GM12872 (cell line): ENCODE measurements around the gene XPO6.

Experiments
- TF ChIP-seq, protein P1 (sequence below): IDR thresholded peaks from 3 replicates; pipeline ENCODE4 v1.5.1; 2011; ENCODE audit warnings: low read depth, mild to moderate bottlenecking, low read length, moderate library complexity; ENCODE audit not compliant: insufficient read depth

Gene XPO6

DNA sequence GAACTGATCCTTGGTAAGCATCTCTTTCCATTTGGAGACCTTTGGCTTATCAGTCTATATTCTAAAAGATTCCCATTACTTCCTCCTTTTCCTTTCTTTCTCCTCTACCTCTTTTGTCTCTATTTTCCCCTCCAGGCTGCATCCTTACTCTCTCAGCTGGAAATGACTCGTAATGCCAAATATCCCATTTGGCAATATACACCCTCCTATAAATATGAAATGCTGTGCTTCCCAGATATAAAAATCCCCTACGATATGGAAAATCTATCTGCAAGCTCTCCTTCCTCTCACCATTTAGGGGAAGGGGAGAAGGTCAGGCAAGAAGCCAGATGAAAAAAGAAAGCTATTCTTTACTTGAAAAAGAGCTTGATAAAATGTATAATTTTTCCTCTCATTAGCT, 39.9 kb downstream of the XPO6 start:
- TF ChIP-seq, protein P1, sequence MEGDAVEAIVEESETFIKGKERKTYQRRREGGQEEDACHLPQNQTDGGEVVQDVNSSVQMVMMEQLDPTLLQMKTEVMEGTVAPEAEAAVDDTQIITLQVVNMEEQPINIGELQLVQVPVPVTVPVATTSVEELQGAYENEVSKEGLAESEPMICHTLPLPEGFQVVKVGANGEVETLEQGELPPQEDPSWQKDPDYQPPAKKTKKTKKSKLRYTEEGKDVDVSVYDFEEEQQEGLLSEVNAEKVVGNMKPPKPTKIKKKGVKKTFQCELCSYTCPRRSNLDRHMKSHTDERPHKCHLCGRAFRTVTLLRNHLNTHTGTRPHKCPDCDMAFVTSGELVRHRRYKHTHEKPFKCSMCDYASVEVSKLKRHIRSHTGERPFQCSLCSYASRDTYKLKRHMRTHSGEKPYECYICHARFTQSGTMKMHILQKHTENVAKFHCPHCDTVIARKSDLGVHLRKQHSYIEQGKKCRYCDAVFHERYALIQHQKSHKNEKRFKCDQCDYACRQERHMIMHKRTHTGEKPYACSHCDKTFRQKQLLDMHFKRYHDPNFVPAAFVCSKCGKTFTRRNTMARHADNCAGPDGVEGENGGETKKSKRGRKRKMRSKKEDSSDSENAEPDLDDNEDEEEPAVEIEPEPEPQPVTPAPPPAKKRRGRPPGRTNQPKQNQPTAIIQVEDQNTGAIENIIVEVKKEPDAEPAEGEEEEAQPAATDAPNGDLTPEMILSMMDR = no peak

DNA sequence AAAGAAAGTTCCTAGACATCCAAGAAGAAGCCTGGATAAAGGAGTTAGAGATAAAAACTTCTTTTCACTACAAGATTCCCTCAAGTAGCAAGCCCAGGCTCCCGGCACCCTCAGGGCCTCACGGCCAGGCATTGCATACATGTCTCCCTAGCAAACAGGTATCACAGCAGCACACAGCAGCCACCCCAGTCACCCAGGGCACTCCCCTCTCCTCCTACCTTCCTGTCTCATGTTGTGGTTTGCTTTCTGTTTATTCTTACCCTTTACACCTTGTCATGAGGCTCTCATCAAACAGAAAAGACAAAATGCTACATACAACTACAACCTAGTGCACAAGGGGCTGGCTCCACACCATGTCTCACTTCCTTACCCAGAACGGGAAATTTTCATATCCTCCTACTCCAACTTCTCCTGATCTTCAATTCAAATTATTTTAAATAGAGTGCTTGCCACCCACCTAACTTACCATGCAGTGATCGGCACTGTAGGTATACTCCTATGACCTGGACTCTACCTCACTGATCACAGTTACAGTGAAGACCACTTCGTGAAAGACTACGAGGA, 42.7 kb downstream of the XPO6 start:
- TF ChIP-seq, protein P1 = no peak

DNA sequence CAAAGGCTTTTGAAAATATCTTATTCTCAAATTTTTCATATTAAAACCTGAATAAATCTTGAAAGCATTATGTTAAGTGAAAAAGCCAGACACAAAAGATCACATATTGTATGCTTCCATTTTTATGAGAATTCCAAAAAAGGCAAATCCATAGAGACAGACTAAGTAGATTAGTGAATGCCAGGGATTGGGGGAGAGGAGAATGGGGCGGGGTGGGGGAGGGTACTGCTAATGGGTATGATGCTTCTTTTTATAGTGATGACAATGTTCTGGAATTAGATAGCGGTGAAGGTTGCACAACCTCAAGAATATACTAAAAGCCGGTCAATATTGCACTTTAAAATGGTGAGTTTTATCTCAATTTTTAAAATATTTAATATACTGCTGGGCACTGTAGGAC, 44.0 kb downstream of the XPO6 start:
- TF ChIP-seq, protein P1 = no peak

DNA sequence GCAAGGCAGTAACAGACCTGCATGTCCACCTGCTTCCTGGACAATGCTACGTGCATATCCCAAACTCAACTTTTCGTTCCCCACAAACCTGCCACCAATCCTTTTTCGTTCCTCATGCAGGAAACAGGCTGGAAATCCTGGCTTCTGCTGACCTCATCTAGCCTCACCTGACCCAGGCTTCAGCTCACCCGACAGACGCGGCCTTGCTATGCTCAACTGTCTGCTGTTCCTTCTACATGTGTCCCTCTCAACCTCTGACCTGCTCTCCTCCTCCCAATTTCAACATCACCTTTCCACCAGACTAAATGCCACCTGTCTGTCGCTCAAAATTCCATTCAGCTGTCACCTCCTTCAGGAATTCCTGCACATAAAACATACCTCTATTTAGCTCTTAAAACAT, 44.5 kb downstream of the XPO6 start:
- TF ChIP-seq, protein P1 = no peak

DNA sequence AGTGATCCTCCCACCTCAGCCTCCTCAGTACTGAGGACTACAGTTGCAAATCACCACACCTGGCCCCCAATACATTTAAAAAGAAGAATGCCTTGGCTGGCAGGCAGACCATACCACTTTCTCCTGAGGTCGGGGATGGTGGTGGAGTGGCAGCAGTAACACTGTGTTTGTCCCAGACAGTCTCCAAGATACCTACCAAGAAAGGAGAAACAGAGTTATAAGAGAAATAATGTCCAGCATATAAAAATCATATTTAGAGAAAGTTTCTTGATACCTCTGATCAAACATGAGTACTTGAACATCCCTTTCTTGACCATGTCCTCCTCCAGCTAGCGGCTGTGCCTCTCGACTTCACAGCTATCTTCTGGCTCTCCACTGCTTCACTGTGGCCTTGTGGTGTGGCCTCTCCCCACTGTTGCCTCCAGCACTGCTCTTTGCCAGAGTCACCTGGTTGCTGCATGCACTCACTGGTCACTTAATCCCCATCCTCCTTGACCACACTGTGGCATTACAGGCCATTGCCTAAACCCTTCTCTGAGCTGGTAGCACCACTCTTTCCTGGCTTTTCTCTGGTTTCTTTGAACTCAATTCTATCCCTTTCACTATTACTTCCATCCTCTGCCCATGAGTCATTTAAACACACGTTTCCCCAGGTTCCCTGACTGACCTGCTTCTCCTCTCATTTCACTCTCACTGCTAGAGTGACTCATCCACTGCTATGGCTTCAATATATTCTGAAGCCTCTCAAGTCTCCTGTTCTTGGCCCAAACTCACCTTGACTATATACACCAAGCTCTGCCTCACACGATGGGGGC, 45.2 kb downstream of the XPO6 start:
- TF ChIP-seq, protein P1 = no peak

DNA sequence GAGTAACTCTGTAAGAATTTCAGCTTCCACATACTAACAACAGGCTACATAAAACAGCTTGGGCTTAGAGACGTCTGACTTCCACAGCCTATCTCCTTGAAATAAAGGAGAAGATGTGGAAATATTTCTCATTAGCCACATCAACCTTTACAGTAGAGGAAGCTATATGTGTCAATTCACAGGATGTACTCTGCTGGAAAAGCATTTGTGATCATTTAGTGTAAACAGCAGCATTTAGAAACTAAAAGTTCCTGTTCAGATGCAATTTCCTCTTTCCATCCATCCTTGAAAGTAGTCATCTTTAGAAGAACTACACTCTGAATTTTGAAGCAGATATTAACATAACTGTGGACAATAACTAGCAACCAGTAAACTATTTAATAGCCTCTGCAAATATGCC, 46.2 kb downstream of the XPO6 start:
- TF ChIP-seq, protein P1 = no peak

DNA sequence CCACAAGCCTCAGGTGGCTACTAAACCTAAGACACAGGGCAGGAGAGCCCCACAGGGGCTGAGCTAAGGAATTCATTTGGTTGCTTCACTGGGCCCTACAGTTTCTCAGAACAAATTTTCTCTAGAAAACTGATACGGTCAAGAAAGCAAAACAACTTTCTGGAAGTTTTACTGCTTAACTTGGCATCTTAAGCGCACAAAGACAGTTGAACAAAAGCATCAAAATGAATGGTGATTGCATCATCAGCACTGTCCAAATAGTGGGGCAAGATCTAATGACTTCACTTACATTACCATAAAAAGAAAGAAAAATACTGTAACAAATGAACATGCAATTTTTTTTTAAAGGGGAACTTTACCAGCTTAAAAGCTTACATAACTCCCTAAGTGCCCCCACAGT, 47.6 kb downstream of the XPO6 start:
- TF ChIP-seq, protein P1 = no peak
